ENCODE data around the gene COL28A1. TPM values are rescaled to one million over a fixed set of nuclear protein-coding genes. Genes with fewer than 3 reads are reported as not detected.
"Not testable (repeated sequence)": the region's sequence is repeated elsewhere in the genome, so short reads cannot be mapped to it uniquely, and the experiment has no call there.

The COL28A1 gene
- polyA plus RNA-seq, 6 donors from 2014 or later = not detected

GRCh38 chr7:7567898-7568531, 32.3 kb upstream of the COL28A1 start:
- no peaks in the 10 kb centered on the region for H3K9me3 Mint-ChIP-seq
- H3K27me3 Mint-ChIP-seq = no peaks in the 10 kb centered on the region
- ATAC-seq (ENCODE audit: low read depth in 2 of 2) = no peak
- peak overlapping the region in 7 of 8 donors; percentile 77 to 89 (median 85) for H3K4me3 Mint-ChIP-seq
- peak overlapping the region in 5 of 6 donors; percentile 97 to 98 (median 98) for H3K27ac Mint-ChIP-seq
- no peak for DNase-seq
- peaks cover 34 to 41% (median 40%) of the 10 kb centered on the region in 3 donors for H3K4me1 Mint-ChIP-seq
- H3K36me3 Mint-ChIP-seq = no peaks in the 10 kb centered on the region

- Mint-ChIP-seq H3K4me1 (peaks cover 34 to 36% (median 36%) of the 10 kb centered on the region in 3 donors), H3K4me3 (peak within 1 kb of the TSS in 7 of 8 donors; percentile 77 to 89 (median 85)), H3K36me3 (no peaks in the 10 kb centered on the region), H3K27ac (peak within 1 kb of the TSS in 5 of 6 donors; percentile 97 to 98 (median 98)), H3K9me3 (no peaks in the 10 kb centered on the region), H3K27me3 (no peaks in the 10 kb centered on the region)
- ATAC-seq (ENCODE audit: low read depth in 2 of 2) (peak; percentile 80 to 81), DNase-seq (peak; percentile 88)
Observed at GRCh38 chr7:7566651-7567611, 31.3 kb upstream of the COL28A1 start, which contains the start of gene MIOS. TSS of gene MIOS (plus strand) at chr7:7566884. CDS start at chr7:7572476, 5,592 bp downstream.

GRCh38 chr7:7565746-7566650, 30.3 kb upstream of the COL28A1 start:
- Mint-ChIP-seq H3K4me3 (no peak overlapping the region), H3K36me3 (no peaks in the 10 kb centered on the region), H3K9me3 (no peaks in the 10 kb centered on the region), H3K27ac (no peak overlapping the region), H3K4me1 (peaks cover 34 to 36% (median 36%) of the 10 kb centered on the region in 3 donors), H3K27me3 (no peaks in the 10 kb centered on the region)
- ATAC-seq (ENCODE audit: low read depth in 2 of 2) = no peak
- no peak for DNase-seq

GRCh38 chr7:7565018-7565680, 29.5 kb upstream of the COL28A1 start:
- ATAC-seq (ENCODE audit: low read depth in 2 of 2) (no peak), DNase-seq (no peak)
- Mint-ChIP-seq H3K4me3 (no peak overlapping the region), H3K4me1 (peaks cover 28 to 29% (median 28%) of the 10 kb centered on the region in 3 donors), H3K9me3 (peaks cover 0 to 3% (median 0%) of the 10 kb centered on the region in 7 donors), H3K36me3 (peaks cover 0 to under 1% of the 10 kb centered on the region in 2 donors), H3K27me3 (no peaks in the 10 kb centered on the region), H3K27ac (no peak overlapping the region)

DNA sequence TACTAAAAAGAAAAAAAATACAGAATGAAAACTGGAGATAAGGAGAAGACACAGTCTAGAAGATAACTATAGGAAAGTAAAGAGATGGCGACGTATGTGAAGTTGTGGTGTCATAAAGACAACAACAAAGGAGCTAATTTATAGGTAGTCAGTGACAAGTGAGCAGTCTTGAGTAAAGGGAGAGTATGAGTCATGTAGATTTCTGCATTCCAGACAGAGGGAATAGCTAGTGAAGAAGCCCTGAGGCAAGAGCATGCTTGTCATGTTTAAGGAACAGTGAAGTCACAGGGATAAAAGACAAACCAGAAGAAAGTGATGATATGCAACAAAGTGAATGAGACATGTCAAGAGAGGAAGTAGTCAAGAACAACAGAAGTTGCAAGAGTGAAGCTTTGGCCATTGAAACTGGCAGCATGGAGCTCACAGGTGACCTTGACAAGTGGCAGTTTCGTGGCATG, 28.7 kb upstream of the COL28A1 start:
- ATAC-seq (ENCODE audit: low read depth in 2 of 2) (no peak), DNase-seq (no peak)
- Mint-ChIP-seq H3K9me3 (peaks cover 0 to 7% (median 2%) of the 10 kb centered on the region in 7 donors), H3K27ac (no peak overlapping the region), H3K4me1 (peaks cover 20 to 21% (median 20%) of the 10 kb centered on the region in 3 donors), H3K4me3 (no peak overlapping the region), H3K27me3 (no peaks in the 10 kb centered on the region), H3K36me3 (peaks cover 0 to 8% of the 10 kb centered on the region in 2 donors)

DNA sequence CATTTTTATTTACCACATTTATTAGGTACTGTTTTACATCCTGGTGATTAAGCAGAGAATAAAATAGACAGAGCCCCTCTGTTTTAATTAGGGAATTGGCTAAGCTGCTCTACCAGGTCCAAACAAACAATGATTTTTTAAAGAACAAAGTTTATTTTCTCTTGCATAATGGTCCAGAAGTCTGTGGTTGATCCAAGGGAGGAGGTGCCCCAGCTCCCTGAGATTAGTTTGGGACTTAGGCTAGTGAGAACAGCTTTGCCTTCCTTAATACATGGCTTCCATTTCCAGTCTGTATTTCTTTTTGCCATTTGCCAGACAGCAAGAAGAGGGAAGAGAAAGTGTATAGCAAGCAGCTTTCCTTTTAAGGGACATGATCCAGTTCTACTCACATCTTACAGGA, 28.1 kb upstream of the COL28A1 start:
- no peak for DNase-seq
- H3K9me3 Mint-ChIP-seq = peaks cover 0 to 12% (median 7%) of the 10 kb centered on the region in 7 donors
- peaks cover 14 to 15% (median 15%) of the 10 kb centered on the region in 3 donors for H3K4me1 Mint-ChIP-seq
- H3K36me3 Mint-ChIP-seq = peaks cover 4 to 13% of the 10 kb centered on the region in 2 donors
- H3K27ac Mint-ChIP-seq = no peak overlapping the region
- no peak overlapping the region for H3K4me3 Mint-ChIP-seq
- H3K27me3 Mint-ChIP-seq = no peaks in the 10 kb centered on the region
- no peak for ATAC-seq (ENCODE audit: low read depth in 2 of 2)

GRCh38 chr7:7563269-7563668, 27.6 kb upstream of the COL28A1 start:
- Mint-ChIP-seq H3K4me1 (peaks cover 9 to 10% (median 10%) of the 10 kb centered on the region in 3 donors), H3K4me3 (no peak overlapping the region), H3K9me3 (peaks cover 0 to 18% (median 12%) of the 10 kb centered on the region in 7 donors), H3K36me3 (peaks cover 9 to 19% of the 10 kb centered on the region in 2 donors), H3K27me3 (no peaks in the 10 kb centered on the region), H3K27ac (no peak overlapping the region)
- no peak for ATAC-seq (ENCODE audit: low read depth in 2 of 2)
- no peak for DNase-seq

DNA sequence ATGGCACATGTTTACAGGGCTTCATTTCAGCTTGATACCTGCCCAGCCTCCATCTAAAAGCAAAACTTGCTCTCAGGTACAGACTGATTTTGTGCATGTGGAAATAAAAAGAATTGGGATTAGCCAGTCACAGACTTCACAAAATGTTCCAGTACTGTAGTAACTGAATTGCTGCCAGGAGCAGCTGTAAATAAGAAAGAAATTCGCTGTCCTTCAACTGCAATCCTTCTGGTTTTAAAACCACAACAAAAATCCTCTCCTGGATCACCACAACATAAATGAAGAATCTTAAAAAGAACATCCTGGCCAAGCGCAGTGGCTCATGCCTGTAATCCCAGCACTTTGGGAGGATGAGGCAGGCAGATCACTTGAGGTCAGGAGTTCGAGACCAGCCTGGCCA, 27.1 kb upstream of the COL28A1 start:
- Mint-ChIP-seq H3K36me3 (peaks cover 14 to 24% of the 10 kb centered on the region in 2 donors), H3K4me1 (peaks cover 3 to 4% (median 4%) of the 10 kb centered on the region in 3 donors), H3K27me3 (no peaks in the 10 kb centered on the region), H3K4me3 (peak overlapping the region in 1 of 8 donors; percentile 34), H3K9me3 (peaks cover 0 to 22% (median 14%) of the 10 kb centered on the region in 7 donors), H3K27ac (no peak overlapping the region)
- no peak for ATAC-seq (ENCODE audit: low read depth in 2 of 2)
- DNase-seq = no peak

GRCh38 chr7:7561591-7561990, 25.9 kb upstream of the COL28A1 start:
- DNase-seq; H3K27ac Mint-ChIP-seq; H3K27me3 Mint-ChIP-seq; H3K4me1 Mint-ChIP-seq; ATAC-seq (ENCODE audit: low read depth in 2 of 2); H3K4me3 Mint-ChIP-seq: not testable (repeated sequence)
- H3K9me3 Mint-ChIP-seq = peaks cover 0 to 25% (median 14%) of the 10 kb centered on the region in 7 donors
- peaks cover 14 to 29% of the 10 kb centered on the region in 2 donors for H3K36me3 Mint-ChIP-seq

DNA sequence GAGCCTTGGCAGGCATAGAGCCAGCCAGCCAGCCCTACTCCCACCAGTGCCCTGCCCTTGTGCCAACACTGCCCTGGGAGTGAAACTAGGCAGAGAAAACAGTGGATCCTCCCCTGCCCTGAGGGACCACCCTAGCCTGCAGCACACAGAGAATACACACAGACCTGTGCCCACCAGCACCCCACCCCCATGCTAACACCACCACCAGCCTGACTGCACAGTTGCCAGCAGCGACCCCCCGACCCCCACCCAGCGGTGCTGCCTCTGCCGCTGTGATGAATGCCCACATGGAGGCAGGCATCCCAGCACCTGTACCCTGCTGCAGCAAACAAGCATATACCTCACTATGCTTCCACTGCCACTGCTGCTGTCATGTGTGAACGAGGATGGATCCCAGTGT, 21.6 kb upstream of the COL28A1 start:
- DNase-seq (no peak), ATAC-seq (ENCODE audit: low read depth in 2 of 2) (no peak)
- no peak overlapping the region for H3K27ac Mint-ChIP-seq
- H3K4me3 Mint-ChIP-seq = no peak overlapping the region
- H3K9me3 Mint-ChIP-seq = peaks cover 0 to 25% (median 14%) of the 10 kb centered on the region in 7 donors
- peaks cover 18 to 29% of the 10 kb centered on the region in 2 donors for H3K36me3 Mint-ChIP-seq
- H3K27me3 Mint-ChIP-seq = no peaks in the 10 kb centered on the region
- no peaks in the 10 kb centered on the region for H3K4me1 Mint-ChIP-seq

DNA sequence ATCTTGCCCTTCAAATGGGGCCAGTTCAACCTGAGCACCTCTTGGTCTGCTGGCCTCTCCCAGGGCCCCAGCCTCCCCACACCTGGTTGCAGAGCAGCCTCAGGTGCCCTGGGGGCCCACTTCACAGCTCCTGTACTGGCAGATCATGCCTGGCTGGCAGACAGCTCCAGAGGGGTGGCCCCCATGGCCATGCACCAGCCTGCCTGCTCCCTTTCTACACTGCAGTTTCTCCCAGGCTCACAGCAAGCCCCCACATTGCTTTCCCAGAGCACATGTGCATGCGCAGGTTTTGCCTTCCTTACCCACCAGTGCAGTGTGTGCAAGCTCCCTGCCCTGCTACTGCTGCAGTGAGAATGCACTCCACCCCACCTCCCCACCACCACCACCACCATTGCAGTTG, 21.2 kb upstream of the COL28A1 start:
- Mint-ChIP-seq H3K4me1 (no peaks in the 10 kb centered on the region), H3K4me3 (no peak overlapping the region), H3K27ac (no peak overlapping the region), H3K27me3 (no peaks in the 10 kb centered on the region), H3K9me3 (peaks cover 0 to 25% (median 14%) of the 10 kb centered on the region in 7 donors), H3K36me3 (peaks cover 18 to 29% of the 10 kb centered on the region in 2 donors)
- DNase-seq = no peak
- no peak for ATAC-seq (ENCODE audit: low read depth in 2 of 2)
